Stimulated activated CD8-positive, alpha-beta memory T cell treated with anti-CD3 and anti-CD28 coated beads, Interleukin-12 subunit alpha, Interleukin-12 subunit beta, amount 100 ng/mL, for 24 hours (primary cell): ENCODE measurements around the gene NDUFB8.
A peak's percentile ranks its signal among the peaks of the same experiment; 100 is the strongest.

Experiments
- DNase-seq: peaks from one replicate; pipeline ENCODE4 v3.0.0-alpha.2; 2020; ENCODE audit errors: extremely low read depth

The NDUFB8 gene

GRCh38 chr10:100507357-100507732 lies 22.3 kb downstream of the NDUFB8 start:
- DNase-seq = no peak

- no peak for DNase-seq
These were observed 22.9 kb downstream of the NDUFB8 start for GRCh38 chr10:100506596-100507356.

GRCh38 chr10:100505164-100505563 lies 24.5 kb downstream of the NDUFB8 start:
- no peak for DNase-seq

GRCh38 chr10:100504096-100504495 lies 25.6 kb downstream of the NDUFB8 start:
- DNase-seq = no peak

- DNase-seq = no peak
These were observed 26.7 kb downstream of the NDUFB8 start for GRCh38 chr10:100502926-100503494.

GRCh38 chr10:100501423-100501822 lies 28.2 kb downstream of the NDUFB8 start:
- no peak for DNase-seq

GRCh38 chr10:100498059-100498458 lies 31.6 kb downstream of the NDUFB8 start:
- DNase-seq = no peak

GRCh38 chr10:100496567-100496966 lies 33.1 kb downstream of the NDUFB8 start:
- DNase-seq = no peak

GRCh38 chr10:100490531-100490930 lies 39.1 kb downstream of the NDUFB8 start:
- no peak for DNase-seq

- no peak for DNase-seq
These were observed 40.3 kb downstream of the NDUFB8 start for GRCh38 chr10:100489396-100489795.

- DNase-seq = no peak
These were observed 42.1 kb downstream of the NDUFB8 start for GRCh38 chr10:100487529-100487928.

GRCh38 chr10:100485801-100486495 lies 43.7 kb downstream of the NDUFB8 start:
- no peak for DNase-seq

- no peak for DNase-seq
These were observed 44.3 kb downstream of the NDUFB8 start for GRCh38 chr10:100485366-100485765.

- DNase-seq = no peak
These were observed 45.6 kb downstream of the NDUFB8 start for GRCh38 chr10:100483876-100484666.

GRCh38 chr10:100482834-100483185 lies 46.9 kb downstream of the NDUFB8 start:
- no peak for DNase-seq

- DNase-seq = no peak
These were observed 47.4 kb downstream of the NDUFB8 start for GRCh38 chr10:100482181-100482833.

GRCh38 chr10:100481462-100482081 lies 48.1 kb downstream of the NDUFB8 start:
- peak; percentile 47 for DNase-seq

GRCh38 chr10:100480002-100480401 lies 49.7 kb downstream of the NDUFB8 start:
- no peak for DNase-seq

GRCh38 chr10:100479037-100479436 lies 50.6 kb downstream of the NDUFB8 start:
- DNase-seq = no peak

- no peak for DNase-seq
These were observed 51.7 kb downstream of the NDUFB8 start for GRCh38 chr10:100477970-100478369.
